Panc1 (cell line): Measurements from ENCODE around the gene FANCF. TPM values are rescaled to one million over a fixed set of nuclear protein-coding genes. Genes with fewer than 3 reads are reported as not detected.

Experiments used
- ATAC-seq: fragments of 200-7000 bp; cut with Tn5 transposase; 2 replicates; pipeline ENCODE4 v1.9.1; 2020; ENCODE audit warnings: mild to moderate bottlenecking, moderate library complexity
- BruUV-seq: library from RNA; stranded (reverse); fragments of 400-500 nt; replicated peaks from 2 replicates; lab custom pipeline; 2021; lab: Mats Ljungman, UMichigan
- CTCF ChIA-PET: fragments of 300-600 bp; sonication (Branson Sonifier 250); formaldehyde crosslinking; loops from one replicate; lab custom pipeline; 2022; ENCODE audit warnings: antibody characterized with exemption; lab: Charles Lee
- POLR2A ChIA-PET: fragments of 300-600 bp; sonication (Branson Sonifier 250); formaldehyde crosslinking; loops from one replicate; lab custom pipeline; 2022; ENCODE audit warnings: antibody characterized with exemption; lab: Charles Lee
- DNase-seq: peaks from one replicate; pipeline ENCODE4 v3.0.0-alpha.2; 2010; ENCODE audit warnings: low read depth, low spot score
- H3K27ac ChIP-seq: 2 replicates; pipeline ENCODE4 v1.5.1; 2011; ENCODE audit warnings: mild to moderate bottlenecking, low read length, inconsistent platforms
- H3K27me3 ChIP-seq: fragments of 200-500 bp; sonication (Bioruptor generic); 2 replicates; pipeline ENCODE4 v1.6.0; 2014; ENCODE audit warnings: low read length, inconsistent platforms; ENCODE audit not compliant: control insufficient read depth, insufficient read depth
- H3K36me3 ChIP-seq: fragments of 200-500 bp; sonication (Bioruptor generic); 2 replicates; pipeline ENCODE4 v1.5.1; 2014; ENCODE audit warnings: inconsistent platforms, mild to moderate bottlenecking, low read length, moderate library complexity; ENCODE audit not compliant: control insufficient read depth, insufficient read depth
- H3K4me1 ChIP-seq: 2 replicates; pipeline ENCODE4 v1.5.1; 2011; ENCODE audit warnings: inconsistent platforms, mild to moderate bottlenecking, low read length, moderate library complexity; ENCODE audit not compliant: control insufficient read depth, insufficient read depth
- H3K4me3 ChIP-seq, 2 experiments: 2 replicates each; pipeline ENCODE4 v1.5.1; 2011 to 2012; ENCODE audit warnings: low read depth in 2 of 2, low read length in 2 of 2, mild to moderate bottlenecking in 2 of 2, inconsistent platforms in 1 of 2, moderate library complexity in 1 of 2
- H3K9me3 ChIP-seq: fragments of 200-500 bp; sonication (Bioruptor generic); 2 replicates; pipeline ENCODE4 v1.5.1; 2014; ENCODE audit warnings: low read depth, mild to moderate bottlenecking, inconsistent platforms, low read length, moderate library complexity; ENCODE audit not compliant: control insufficient read depth, insufficient read depth
- POLR2AphosphoS5 ChIP-seq: IDR thresholded peaks from 2 replicates; pipeline ENCODE4 v1.6.1; 2012; ENCODE audit warnings: mild to moderate bottlenecking, low read depth, low read length, moderate library complexity
- REST ChIP-seq, 2 experiments: IDR thresholded peaks; 2 replicates each; pipeline ENCODE4 v1.6.1; 2011 to 2012; ENCODE audit warnings: low read depth in 2 of 2, control low read depth in 1 of 2, low read length in 1 of 2, mild to moderate bottlenecking in 1 of 2, moderate library complexity in 1 of 2; ENCODE audit not compliant: insufficient read depth in 1 of 2
- SIN3A ChIP-seq: IDR thresholded peaks from 2 replicates; pipeline ENCODE4 v1.6.1; 2012; ENCODE audit warnings: low read depth, mild to moderate bottlenecking, low read length, moderate library complexity, borderline replicate concordance; ENCODE audit not compliant: insufficient read depth
- TCF7L2 ChIP-seq: IDR thresholded peaks from 2 replicates; pipeline ENCODE4 v1.6.1; 2011; ENCODE audit warnings: mild to moderate bottlenecking, low read depth, low read length, inconsistent platforms
- in situ Hi-C: cut with HindIII; loops from 2 replicates; pipeline ENCODE4 v1.10.0; 2016; ENCODE audit warnings: low sequenced_read_pairs, low pct_unique_long_range_greater_than_20kb
- intact Hi-C: fragments of 100-400 bp; cut with micrococcal nuclease; formaldehyde crosslinking; loops from one replicate; pipeline ENCODE4 v1.10.0; 2022; ENCODE audit not compliant: unreplicated experiment
- total RNA-seq: library from RNA; stranded (reverse); gene quantifications from one replicate; pipeline ENCODE4 v1.2.1, GENCODE V29; 2021; ENCODE audit not compliant: unreplicated experiment
- TF ChIP-seq, protein P1 (sequence below): fragments of 450-650 bp; IDR thresholded peaks from 2 replicates; pipeline ENCODE4 v1.5.1; 2017; ENCODE audit warnings: mild to moderate bottlenecking

The FANCF gene
- total RNA-seq, 1 experiment from 2014 or later, result 11.6 TPM

DNA sequence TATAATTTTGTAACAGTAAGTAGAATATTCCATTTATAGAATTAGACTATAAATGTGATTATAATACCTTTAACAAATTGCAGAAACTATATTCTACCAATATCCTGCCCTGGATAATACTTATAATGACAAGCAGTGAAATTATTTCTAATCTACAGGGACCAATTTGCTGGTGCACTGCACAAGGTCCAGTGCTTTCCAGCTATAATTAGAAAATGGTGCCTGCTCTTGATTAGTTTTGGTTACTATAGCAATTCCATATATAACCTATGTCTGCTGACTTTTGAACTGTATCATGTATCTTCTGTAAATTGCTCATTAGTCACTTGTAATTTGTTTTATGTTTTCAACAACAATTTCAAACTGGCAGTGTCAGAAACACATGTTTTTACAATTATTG is 23.1 kb downstream of the FANCF start:
- Histone ChIP-seq H3K9me3 (no peaks in the 10 kb centered on the region), H3K27me3 (no peaks in the 10 kb centered on the region), H3K27ac (no peak overlapping the region), H3K4me1 (no peaks in the 10 kb centered on the region), H3K4me3 (no peak overlapping the region), H3K36me3 (no peaks in the 10 kb centered on the region)
- TF ChIP-seq, protein P1, sequence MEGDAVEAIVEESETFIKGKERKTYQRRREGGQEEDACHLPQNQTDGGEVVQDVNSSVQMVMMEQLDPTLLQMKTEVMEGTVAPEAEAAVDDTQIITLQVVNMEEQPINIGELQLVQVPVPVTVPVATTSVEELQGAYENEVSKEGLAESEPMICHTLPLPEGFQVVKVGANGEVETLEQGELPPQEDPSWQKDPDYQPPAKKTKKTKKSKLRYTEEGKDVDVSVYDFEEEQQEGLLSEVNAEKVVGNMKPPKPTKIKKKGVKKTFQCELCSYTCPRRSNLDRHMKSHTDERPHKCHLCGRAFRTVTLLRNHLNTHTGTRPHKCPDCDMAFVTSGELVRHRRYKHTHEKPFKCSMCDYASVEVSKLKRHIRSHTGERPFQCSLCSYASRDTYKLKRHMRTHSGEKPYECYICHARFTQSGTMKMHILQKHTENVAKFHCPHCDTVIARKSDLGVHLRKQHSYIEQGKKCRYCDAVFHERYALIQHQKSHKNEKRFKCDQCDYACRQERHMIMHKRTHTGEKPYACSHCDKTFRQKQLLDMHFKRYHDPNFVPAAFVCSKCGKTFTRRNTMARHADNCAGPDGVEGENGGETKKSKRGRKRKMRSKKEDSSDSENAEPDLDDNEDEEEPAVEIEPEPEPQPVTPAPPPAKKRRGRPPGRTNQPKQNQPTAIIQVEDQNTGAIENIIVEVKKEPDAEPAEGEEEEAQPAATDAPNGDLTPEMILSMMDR, result no peak
- TF ChIP-seq TCF7L2 (no peak), POLR2AphosphoS5 (no peak), SIN3A (no peak), REST (IDR thresholded peaks at IDR 0.05; ENCODE audit: insufficient read depth in 1 of 2, low read depth in 2 of 2, low read length in 1 of 2) (no peak)
- intact Hi-C loops (no loop called here), in situ Hi-C loops (no loop called here)
- DNase-seq (no peak), ATAC-seq (no peak)
- BruUV-seq, result no TSS peak
- ChIA-PET POLR2A (no interaction called here), CTCF (no interaction called here)

GRCh38 chr11:22599458-22599857 is 26.2 kb downstream of the FANCF start:
- Histone ChIP-seq H3K27ac (no peak overlapping the region), H3K4me3 (no peak overlapping the region), H3K27me3 (no peaks in the 10 kb centered on the region), H3K9me3 (no peaks in the 10 kb centered on the region), H3K4me1 (no peaks in the 10 kb centered on the region), H3K36me3 (no peaks in the 10 kb centered on the region)
- POLR2A ChIA-PET, result no interaction called here
- in situ Hi-C loops, result no loop called here
- CTCF ChIA-PET, result no interaction called here
- no peak for ATAC-seq
- no peak for DNase-seq
- intact Hi-C loops, result no loop called here
- no TSS peak for BruUV-seq
- no peak for TF ChIP-seq POLR2AphosphoS5

DNA sequence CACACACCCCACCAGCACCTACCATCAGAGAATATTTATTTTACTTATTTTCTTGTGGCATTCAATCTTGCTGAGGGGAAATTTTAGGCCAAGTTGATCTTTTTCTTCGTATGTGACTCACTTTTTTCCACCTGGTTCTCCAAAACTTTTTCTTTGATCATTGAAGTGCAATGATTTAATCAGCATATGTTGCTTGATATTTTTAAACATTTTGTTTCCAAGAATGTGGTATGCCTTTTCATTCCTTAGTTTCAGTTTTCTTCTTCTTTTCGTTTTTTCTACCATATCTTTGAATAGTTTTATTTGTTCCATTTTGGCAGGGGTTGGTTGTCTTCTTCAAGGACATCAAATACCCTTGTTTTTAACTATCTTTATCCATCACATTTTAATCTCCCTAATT is 28.6 kb downstream of the FANCF start:
- Histone ChIP-seq H3K4me1 (no peaks in the 10 kb centered on the region), H3K27me3 (no peaks in the 10 kb centered on the region), H3K36me3 (no peaks in the 10 kb centered on the region), H3K9me3 (no peaks in the 10 kb centered on the region), H3K27ac (no peak overlapping the region), H3K4me3 (no peak overlapping the region)
- POLR2A ChIA-PET, result no interaction called here
- TF ChIP-seq SIN3A (no peak), POLR2AphosphoS5 (no peak), TCF7L2 (no peak), REST (IDR thresholded peaks at IDR 0.05; ENCODE audit: insufficient read depth in 1 of 2, low read depth in 2 of 2, low read length in 1 of 2) (no peak)
- TF ChIP-seq, protein P1, result no peak
- intact Hi-C loops (no loop called here), in situ Hi-C loops (no loop called here)
- DNase-seq (no peak), ATAC-seq (no peak)
- no TSS peak for BruUV-seq
- CTCF ChIA-PET, result no interaction called here
